K562 (cell line): Measurements from ENCODE around the gene ESR2. TPM values are rescaled to one million over a fixed set of nuclear protein-coding genes. Genes with fewer than 3 reads are reported as not detected.

ENCODE experiments used
- ARID1B ChIP-seq: fragments of 450-650 bp; IDR thresholded peaks from 2 replicates; pipeline ENCODE4 v1.6.1; 2016; ENCODE audit warnings: antibody characterized with exemption, mild to moderate bottlenecking, inconsistent platforms
- CC2D1A ChIP-seq: fragments of 450-650 bp; IDR thresholded peaks from 2 replicates; pipeline ENCODE4 v1.6.1; 2017; ENCODE audit warnings: mild to moderate bottlenecking
- CREB5 ChIP-seq: fragments of 250-450 bp; sonication (Bioruptor Pico); IDR thresholded peaks from 2 replicates; pipeline ENCODE4 v1.5.0; 2020; ENCODE audit warnings: mild to moderate bottlenecking
- CTCFL ChIP-seq: IDR thresholded peaks from 2 replicates; pipeline ENCODE4 v1.6.1; 2011; ENCODE audit warnings: borderline replicate concordance, low read depth, mild to moderate bottlenecking, moderate library complexity, low read length; ENCODE audit not compliant: insufficient read depth, poor library complexity, severe bottlenecking
- ID3 ChIP-seq, 2 experiments: fragments of 250-450 bp in 1 of 2; fragments of 450-650 bp in 1 of 2; sonication (Bioruptor Pico) in 1 of 2; IDR thresholded peaks; 2 replicates each; pipeline versions ENCODE4 v1.6.1 to v1.8.0; 2016 to 2021; ENCODE audit warnings: mild to moderate bottlenecking in 2 of 2, moderate library complexity in 2 of 2, missing compliant biosample characterization in 1 of 2, missing genetic modification characterization in 1 of 2
- KDM1A ChIP-seq, 2 experiments: fragments of 450-650 bp; IDR thresholded peaks; 2 replicates each; pipeline ENCODE4 v1.6.1; 2016; ENCODE audit warnings: mild to moderate bottlenecking in 2 of 2
- RAD21 ChIP-seq, 2 experiments: fragments of 250-450 bp in 1 of 2; fragments of 450-650 bp in 1 of 2; sonication (Bioruptor Pico) in 1 of 2; formaldehyde crosslinking in 1 of 2; IDR thresholded peaks in 1 of 2; conservative IDR thresholded peaks in 1 of 2; 2 replicates each; pipeline versions ENCODE4 v1.4.0 to v1.8.0; 2020 to 2022; ENCODE audit warnings: mild to moderate bottlenecking in 2 of 2, moderate library complexity in 1 of 2
- RFX7 ChIP-seq: fragments of 250-450 bp; sonication (Bioruptor Pico); IDR thresholded peaks from 2 replicates; pipeline ENCODE4 v1.5.1; 2021; ENCODE audit warnings: mild to moderate bottlenecking
- TGIF2 ChIP-seq: sonication (generic); formaldehyde crosslinking; IDR thresholded peaks from 2 replicates; pipeline ENCODE4 v1.8.1; 2022; ENCODE audit warnings: mild to moderate bottlenecking, missing genetic modification reagents, moderate library complexity
- ZNF408 ChIP-seq: fragments of 250-450 bp; sonication (Bioruptor Pico); IDR thresholded peaks from 2 replicates; pipeline ENCODE4 v1.4.0; 2020; ENCODE audit warnings: low read depth, mild to moderate bottlenecking, moderate library complexity
- ZNF717 ChIP-seq: fragments of 250-450 bp; sonication (Bioruptor Pico); IDR thresholded peaks from 2 replicates; pipeline ENCODE4 v1.5.0; 2021
- polyA plus RNA-seq, 8 experiments: library from polyadenylated mRNA; depleted of rRNA in 4 of 8; stranded (reverse) in 5 of 8; unstranded in 3 of 8; fragments of >200 nt; fragmentation: Nextera tagmentation in 2 of 8; fragmentation: Illumina TruSeq in 1 of 8; extraction: Ambion mirVana in 2 of 8; extraction: Trizol in 1 of 8; gene quantifications; 2 replicates each; pipeline versions ENCODE4 v1.2.1 to v1.2.3, GENCODE V29; 2011 to 2014; ENCODE audit warnings: inconsistent platforms in 1 of 8, missing spikeins in 1 of 8
- total RNA-seq, 7 experiments: library from RNA; depleted of rRNA in 6 of 7; stranded (reverse); fragments of >200 nt in 6 of 7; fragmentation: Illumina TruSeq in 2 of 7; extraction: Trizol in 2 of 7; gene quantifications; 2 replicates each; pipeline versions ENCODE4 v1.2.1 to v1.2.3, GENCODE V29; 2011 to 2021; ENCODE audit warnings: low replicate concordance in 1 of 7

The ESR2 gene
- total and polyA plus RNA-seq, 9 of the 15 experiments (the other 6 are each of a cell fraction or from before 2014, with no cell fraction given) = 0.07 to 3.8 (median 2.0) TPM

- no peak for TF ChIP-seq ID3 (CRISPR knock-in tag; IDR thresholded peaks at IDR 0.05)
- no peak for TF ChIP-seq ID3 (tag; IDR thresholded peaks at IDR 0.05)
- TF ChIP-seq RFX7 (CRISPR knock-in tag) = no peak
- no peak for TF ChIP-seq CC2D1A
- TF ChIP-seq CTCFL = no peak
- no peak for TF ChIP-seq ARID1B
- TF ChIP-seq TGIF2 (CRISPR knock-in tag) = no peak
- peak; percentile 83 to 88 for TF ChIP-seq RAD21 (CRISPR knock-in tag; conservative IDR thresholded peaks at IDR 0.05 in 1 of 2, IDR thresholded peaks at IDR 0.05 in 1 of 2)
- TF ChIP-seq CREB5 = no peak
- TF ChIP-seq ZNF408 (CRISPR knock-in tag) = no peak
- TF ChIP-seq KDM1A (IDR thresholded peaks at IDR 0.05) = no peak
- no peak for TF ChIP-seq ZNF717 (CRISPR knock-in tag)
Observed at GRCh38 chr14:64294672-64295413, 672 bp upstream of the ESR2 start (continued).
